ENCODE measurements around the gene AVEN. TPM values are rescaled to one million over a fixed set of nuclear protein-coding genes. Genes with fewer than 3 reads are reported as not detected.
"Not testable (repeated sequence)": the region's sequence is repeated elsewhere in the genome, so short reads cannot be mapped to it uniquely, and the experiment has no call there.

The AVEN gene
- total and polyA plus RNA-seq, 5 donors, result 15.1 to 20.3 (median 17.3) TPM

DNA sequence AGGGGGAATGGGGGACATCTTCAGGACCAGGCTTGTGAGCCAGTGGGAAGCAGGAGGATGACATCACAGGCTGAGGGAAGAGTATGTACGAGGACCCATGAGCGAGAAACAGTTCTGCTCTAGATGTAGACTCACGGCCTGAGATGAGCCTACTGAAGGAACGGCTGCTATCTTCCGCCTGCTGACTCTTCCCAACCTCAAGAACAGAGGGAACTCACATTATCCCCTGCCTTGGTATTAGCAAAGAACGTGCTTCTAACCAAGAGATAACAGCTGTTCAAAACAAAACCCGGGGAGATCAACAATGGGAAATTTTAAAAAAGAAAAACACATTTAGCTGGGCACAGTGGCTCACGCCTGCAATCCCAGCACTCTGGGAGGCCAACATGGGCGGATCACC, 25.3 kb downstream of the AVEN start:
- intact Hi-C loops (cut with DNase I), result no loop called here
- Histone ChIP-seq H3K4me3 (ENCODE audit: low read length) (no peak overlapping the region), H3K9me3 (ENCODE audit: control insufficient read depth, low read length) (no peaks in the 10 kb centered on the region), H3K27me3 (ENCODE audit: control insufficient read depth, insufficient read depth) (no peaks in the 10 kb centered on the region), H3K27ac (ENCODE audit: low read length) (no peak overlapping the region), H3K4me1 (ENCODE audit: control insufficient read depth, insufficient read depth, low read length) (no peaks in the 10 kb centered on the region)
- ATAC-seq (no peak), DNase-seq (no peak)
- 96% methylated on average over 9 of the region's 9 CpGs for WGBS

DNA sequence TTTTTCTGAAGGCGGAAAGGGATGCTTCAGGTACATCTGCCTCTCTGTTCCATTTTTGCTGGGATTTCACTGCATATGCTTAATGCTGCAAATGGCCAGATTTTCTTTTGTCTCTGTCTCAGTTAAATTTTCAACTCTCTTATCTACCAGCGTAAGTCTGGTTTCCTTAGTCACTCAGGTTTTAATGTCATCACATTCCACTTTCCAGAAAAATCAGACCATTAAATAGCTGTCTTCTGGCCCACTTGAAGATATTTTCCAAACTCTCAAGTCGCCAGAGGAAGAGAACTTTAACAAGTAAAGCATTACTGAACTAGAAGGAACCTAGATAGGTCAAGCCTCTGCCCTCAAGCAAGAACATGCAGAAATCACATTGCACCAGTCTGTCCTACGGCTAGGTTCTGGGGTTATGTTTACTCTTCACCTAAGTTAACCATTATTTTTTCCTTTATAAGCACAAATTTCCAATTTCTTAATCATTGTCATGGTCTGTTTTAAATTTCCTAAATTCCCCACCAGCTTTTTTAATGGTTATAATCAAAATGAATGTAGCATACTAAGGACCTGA, 26.5 kb downstream of the AVEN start:
- no peak for DNase-seq
- H3K27ac ChIP-seq (ENCODE audit: low read length), result no peak overlapping the region
- intact Hi-C loops (cut with DNase I), result no loop called here
- no peak overlapping the region for H3K4me3 ChIP-seq (ENCODE audit: low read length)
- no peaks in the 10 kb centered on the region for H3K27me3 ChIP-seq (ENCODE audit: control insufficient read depth, insufficient read depth)
- 73% methylated on average over 4 of the region's 4 CpGs for WGBS
- no peaks in the 10 kb centered on the region for H3K4me1 ChIP-seq (ENCODE audit: control insufficient read depth, insufficient read depth, low read length)
- H3K9me3 ChIP-seq (ENCODE audit: control insufficient read depth, low read length), result no peaks in the 10 kb centered on the region
- ATAC-seq, result no peak

DNA sequence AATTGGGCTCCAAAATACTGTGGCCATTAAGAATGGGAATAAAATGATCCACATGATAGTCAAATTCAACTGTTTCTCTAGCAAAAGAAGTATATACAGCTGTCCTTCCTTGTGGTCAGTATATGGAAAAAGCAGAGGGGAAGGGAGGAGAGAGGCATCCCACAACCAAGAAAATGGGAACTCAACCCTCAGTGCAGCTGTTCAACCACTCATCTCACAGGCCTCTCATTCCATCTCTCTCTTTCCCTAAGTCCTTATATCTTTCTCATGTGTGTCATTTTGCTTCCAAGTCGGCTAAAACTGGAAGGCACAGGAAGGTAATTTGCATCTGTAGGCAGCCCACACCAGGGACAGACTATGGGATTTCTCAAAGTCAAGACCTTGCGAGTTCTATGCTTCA, 27.5 kb downstream of the AVEN start:
- Histone ChIP-seq H3K4me1 (ENCODE audit: control insufficient read depth, insufficient read depth, low read length) (no peaks in the 10 kb centered on the region), H3K27me3 (ENCODE audit: control insufficient read depth, insufficient read depth) (no peaks in the 10 kb centered on the region), H3K27ac (ENCODE audit: low read length) (no peak overlapping the region), H3K4me3 (ENCODE audit: low read length) (no peak overlapping the region), H3K9me3 (ENCODE audit: control insufficient read depth, low read length) (no peaks in the 10 kb centered on the region)
- intact Hi-C loops (cut with DNase I), result no loop called here
- ATAC-seq (no peak), DNase-seq (no peak)
- 77% methylated on average over 2 of the region's 2 CpGs for WGBS

DNA sequence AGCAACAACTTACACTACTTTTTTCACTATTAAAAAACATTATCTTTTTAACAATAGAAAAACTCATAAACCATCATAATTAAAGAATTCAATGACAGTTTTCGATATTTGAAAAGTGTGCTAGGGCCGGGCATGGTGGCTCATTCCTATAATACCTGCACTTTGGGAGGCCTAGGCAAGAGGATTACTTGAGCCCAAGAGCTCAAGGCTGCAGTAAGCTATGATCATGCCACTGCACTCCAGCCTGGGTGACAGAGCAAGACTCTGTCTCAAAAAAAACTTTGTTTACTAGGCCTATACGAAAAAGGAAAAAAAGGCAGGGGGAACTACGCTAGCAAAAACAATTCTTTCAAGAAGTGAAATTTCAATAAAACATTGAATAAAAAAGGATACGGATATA, 28.1 kb downstream of the AVEN start:
- 94% methylated on average over 5 of the region's 5 CpGs for WGBS
- Histone ChIP-seq H3K4me3 (ENCODE audit: low read length) (no peak overlapping the region), H3K27ac (ENCODE audit: low read length) (no peak overlapping the region), H3K9me3 (ENCODE audit: control insufficient read depth, low read length) (no peaks in the 10 kb centered on the region), H3K27me3 (ENCODE audit: control insufficient read depth, insufficient read depth) (no peaks in the 10 kb centered on the region), H3K4me1 (ENCODE audit: control insufficient read depth, insufficient read depth, low read length) (no peaks in the 10 kb centered on the region)
- DNase-seq, result no peak
- no peak for ATAC-seq
- intact Hi-C loops (cut with DNase I), result no loop called here

DNA sequence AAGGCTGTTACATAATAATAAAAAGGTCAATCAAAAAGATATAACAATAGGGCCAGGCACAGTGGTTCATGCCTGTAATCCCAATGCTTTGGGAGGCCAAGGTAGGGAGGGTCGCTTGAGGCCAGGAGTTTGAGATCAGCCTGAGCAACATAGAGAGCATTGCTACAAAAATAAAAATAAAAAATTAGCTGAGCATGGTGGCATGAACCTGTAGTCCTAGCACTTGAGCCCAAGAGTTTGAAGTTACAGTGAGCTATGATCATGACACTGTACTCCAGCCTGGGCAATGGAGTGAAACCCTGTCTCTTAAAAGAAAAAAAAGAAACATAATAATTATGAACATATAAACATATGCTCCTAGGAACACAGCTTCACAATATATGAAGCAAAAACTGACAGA, 29.3 kb downstream of the AVEN start:
- H3K4me3 ChIP-seq (ENCODE audit: low read length), result no peak overlapping the region
- no peak overlapping the region for H3K27ac ChIP-seq (ENCODE audit: low read length)
- H3K27me3 ChIP-seq (ENCODE audit: control insufficient read depth, insufficient read depth), result no peaks in the 10 kb centered on the region
- 100% methylated on average over 1 of the region's 1 CpG for WGBS
- intact Hi-C loops (cut with DNase I), result no loop called here
- DNase-seq, result no peak
- H3K9me3 ChIP-seq (ENCODE audit: control insufficient read depth, low read length), result no peaks in the 10 kb centered on the region
- H3K4me1 ChIP-seq (ENCODE audit: control insufficient read depth, insufficient read depth, low read length), result no peaks in the 10 kb centered on the region
- ATAC-seq, result no peak

DNA sequence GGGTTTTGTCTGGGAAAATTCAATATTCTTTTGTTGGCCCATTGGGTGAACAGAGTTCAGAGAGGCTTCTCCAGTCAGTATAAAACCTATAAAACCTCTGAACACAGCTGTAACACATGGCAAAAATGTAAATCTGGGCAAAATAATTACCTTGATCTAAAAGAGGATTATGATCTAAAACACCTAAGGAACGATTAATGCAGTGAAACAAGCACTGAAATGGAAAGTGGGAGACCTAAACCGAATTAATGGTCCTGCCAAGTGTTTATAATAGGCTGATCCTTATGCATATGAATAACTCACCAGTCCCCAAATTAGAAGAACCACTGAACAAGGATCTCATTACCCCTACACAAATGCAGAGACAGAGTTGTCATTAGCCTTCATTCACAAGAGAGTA, 32.6 kb downstream of the AVEN start:
- WGBS, result 90% methylated on average over 2 of the region's 2 CpGs
- no peak overlapping the region for H3K4me3 ChIP-seq (ENCODE audit: low read length)
- ATAC-seq (no peak), DNase-seq (no peak)
- H3K9me3 ChIP-seq (ENCODE audit: control insufficient read depth, low read length), result no peaks in the 10 kb centered on the region
- H3K27me3 ChIP-seq (ENCODE audit: control insufficient read depth, insufficient read depth), result no peaks in the 10 kb centered on the region
- H3K4me1 ChIP-seq (ENCODE audit: control insufficient read depth, insufficient read depth, low read length), result no peaks in the 10 kb centered on the region
- H3K27ac ChIP-seq (ENCODE audit: low read length), result no peak overlapping the region
- intact Hi-C loops (cut with DNase I), result no loop called here

DNA sequence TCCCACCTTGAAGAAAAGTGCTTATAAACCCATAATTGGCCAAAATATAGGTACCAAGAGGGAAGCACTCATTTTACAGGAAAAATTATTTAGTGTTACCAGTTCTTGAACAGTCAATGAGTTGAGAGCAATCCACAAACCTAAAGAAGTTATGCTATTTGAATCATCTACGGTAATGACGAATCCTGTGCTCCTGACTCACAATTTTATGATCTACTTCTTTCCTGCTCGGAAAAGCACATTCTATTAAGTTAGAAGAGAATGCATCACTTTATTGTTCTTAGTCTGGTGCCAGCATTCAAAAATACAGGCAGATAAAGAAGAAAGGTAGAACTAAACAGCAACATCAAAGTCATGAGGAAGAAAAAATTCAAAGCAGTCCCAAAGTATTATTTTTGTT, 37.5 kb downstream of the AVEN start:
- 65% methylated on average over 3 of the region's 3 CpGs for WGBS

DNA sequence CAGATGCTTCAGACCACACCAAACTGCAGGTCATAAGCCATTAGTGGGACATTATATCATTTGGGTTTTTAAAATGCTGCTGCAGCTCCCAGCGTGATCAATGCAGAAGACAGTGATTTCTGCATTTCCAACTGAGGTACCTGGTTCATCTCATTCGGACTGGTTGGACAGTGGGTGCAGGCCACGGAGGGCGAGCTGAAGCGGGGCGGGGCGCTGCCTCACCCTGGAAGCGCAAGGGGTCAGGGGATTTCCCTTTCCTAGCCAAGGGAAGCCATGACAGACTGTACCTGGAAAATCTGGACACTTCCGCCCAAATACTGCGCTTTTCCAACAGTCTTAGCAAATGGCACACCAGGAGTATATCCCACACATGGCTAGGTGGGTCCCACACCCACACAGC, 43.3 kb downstream of the AVEN start:
- H3K27me3 ChIP-seq (ENCODE audit: control insufficient read depth, insufficient read depth); H3K9me3 ChIP-seq (ENCODE audit: control insufficient read depth, low read length); DNase-seq; H3K27ac ChIP-seq (ENCODE audit: low read length); intact Hi-C loops (cut with DNase I); ATAC-seq; H3K4me1 ChIP-seq (ENCODE audit: control insufficient read depth, insufficient read depth, low read length); H3K4me3 ChIP-seq (ENCODE audit: low read length): not testable (repeated sequence)
- 95% methylated on average over 10 of the region's 10 CpGs for WGBS

More for the DNA sequence above, 37.5 kb downstream of the AVEN start:
- no peak for DNase-seq
- intact Hi-C loops (cut with DNase I), result no loop called here
- no peak overlapping the region for H3K4me3 ChIP-seq (ENCODE audit: low read length)
- no peaks in the 10 kb centered on the region for H3K27me3 ChIP-seq (ENCODE audit: control insufficient read depth, insufficient read depth)
- H3K27ac ChIP-seq (ENCODE audit: low read length), result no peak overlapping the region
- no peaks in the 10 kb centered on the region for H3K9me3 ChIP-seq (ENCODE audit: control insufficient read depth, low read length)
- ATAC-seq, result no peak
- no peaks in the 10 kb centered on the region for H3K4me1 ChIP-seq (ENCODE audit: control insufficient read depth, insufficient read depth, low read length)

DNA sequence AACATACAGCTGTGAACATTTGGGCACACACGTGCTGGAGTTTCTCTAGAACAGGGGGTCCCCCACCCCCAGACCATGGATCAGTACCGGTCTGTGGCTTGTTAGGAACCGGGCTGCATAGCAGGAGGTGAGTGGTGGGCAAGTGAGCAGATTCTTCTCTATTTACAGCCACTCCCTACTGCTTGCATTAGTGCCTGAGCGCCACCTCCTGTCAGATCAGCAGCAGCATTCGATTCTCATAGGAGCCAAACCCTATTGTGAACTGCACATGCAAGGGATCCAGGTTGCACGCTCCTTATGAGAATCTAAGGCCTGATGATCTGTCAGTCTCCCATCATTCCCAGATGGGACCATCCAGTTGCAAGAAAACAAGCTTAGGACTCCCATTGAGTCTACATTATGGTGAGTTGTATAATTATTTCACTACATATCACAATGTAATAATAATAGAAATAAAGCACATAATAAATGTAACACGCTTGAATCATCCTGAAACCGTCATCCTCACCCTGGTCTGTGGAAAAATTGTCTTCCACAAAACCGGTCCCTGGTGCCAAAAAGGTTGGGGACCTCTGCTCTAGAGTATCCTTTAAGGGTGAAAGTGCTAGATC, 44.9 kb downstream of the AVEN start:
- 78% methylated on average over 9 of the region's 9 CpGs for WGBS
- no peaks in the 10 kb centered on the region for H3K9me3 ChIP-seq (ENCODE audit: control insufficient read depth, low read length)
- DNase-seq (no peak), ATAC-seq (no peak)
- H3K27me3 ChIP-seq (ENCODE audit: control insufficient read depth, insufficient read depth), result no peaks in the 10 kb centered on the region
- no peak overlapping the region for H3K4me3 ChIP-seq (ENCODE audit: low read length)
- H3K4me1 ChIP-seq (ENCODE audit: control insufficient read depth, insufficient read depth, low read length), result no peaks in the 10 kb centered on the region
- intact Hi-C loops (cut with DNase I), result no loop called here
- no peak overlapping the region for H3K27ac ChIP-seq (ENCODE audit: low read length)

DNA sequence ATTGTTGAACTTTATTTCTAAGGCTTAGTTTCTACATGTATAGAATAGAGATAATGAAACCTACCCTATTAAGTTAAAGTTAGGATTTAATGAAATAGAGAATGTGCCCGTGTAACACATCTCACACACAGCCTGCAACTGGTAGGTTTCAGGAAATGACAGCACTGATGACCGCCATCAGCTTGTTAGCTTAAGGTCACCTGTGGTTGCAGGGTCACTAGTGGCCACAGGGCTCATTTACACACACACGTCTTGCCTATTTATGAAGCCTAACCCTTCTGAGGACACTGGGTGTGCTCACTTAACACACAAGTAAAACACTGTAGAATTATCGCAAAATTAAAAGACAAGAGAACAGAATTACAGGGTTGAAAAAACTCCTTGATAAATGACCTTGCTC, 50.6 kb downstream of the AVEN start:
- H3K4me3 ChIP-seq (ENCODE audit: low read length), result no peak overlapping the region
- intact Hi-C loops (cut with DNase I), result no loop called here
- H3K27me3 ChIP-seq (ENCODE audit: control insufficient read depth, insufficient read depth), result no peaks in the 10 kb centered on the region
- no peaks in the 10 kb centered on the region for H3K4me1 ChIP-seq (ENCODE audit: control insufficient read depth, insufficient read depth, low read length)
- no peak for ATAC-seq
- H3K27ac ChIP-seq (ENCODE audit: low read length), result no peak overlapping the region
- H3K9me3 ChIP-seq (ENCODE audit: control insufficient read depth, low read length), result no peaks in the 10 kb centered on the region
- no peak for DNase-seq
- 91% methylated on average over 4 of the region's 4 CpGs for WGBS

DNA sequence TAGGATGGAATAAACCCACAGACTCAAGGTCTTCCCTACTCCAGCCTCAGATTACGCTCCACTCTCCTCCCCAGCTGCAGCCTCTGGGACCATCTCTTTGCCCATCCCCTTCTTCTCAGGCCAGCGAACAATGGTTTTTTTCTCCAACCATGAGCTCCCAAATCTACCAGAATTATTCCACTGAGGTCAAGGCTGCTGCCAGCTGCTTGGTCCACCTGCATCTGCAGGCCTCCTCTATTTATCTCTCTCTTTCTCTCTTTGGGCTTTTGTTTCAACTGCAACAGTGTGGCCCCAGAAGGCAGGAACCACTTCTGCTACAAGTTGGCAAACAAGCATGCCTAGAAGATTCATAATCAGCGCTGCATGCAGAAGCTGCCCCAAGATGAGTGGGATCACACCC, 51.6 kb downstream of the AVEN start:
- no peak for ATAC-seq
- intact Hi-C loops (cut with DNase I), result no loop called here
- no peak overlapping the region for H3K27ac ChIP-seq (ENCODE audit: low read length)
- H3K9me3 ChIP-seq (ENCODE audit: control insufficient read depth, low read length), result no peaks in the 10 kb centered on the region
- DNase-seq, result no peak
- WGBS, result 99% methylated on average over 3 of the region's 3 CpGs
- H3K27me3 ChIP-seq (ENCODE audit: control insufficient read depth, insufficient read depth), result no peaks in the 10 kb centered on the region
- no peaks in the 10 kb centered on the region for H3K4me1 ChIP-seq (ENCODE audit: control insufficient read depth, insufficient read depth, low read length)
- H3K4me3 ChIP-seq (ENCODE audit: low read length), result no peak overlapping the region

DNA sequence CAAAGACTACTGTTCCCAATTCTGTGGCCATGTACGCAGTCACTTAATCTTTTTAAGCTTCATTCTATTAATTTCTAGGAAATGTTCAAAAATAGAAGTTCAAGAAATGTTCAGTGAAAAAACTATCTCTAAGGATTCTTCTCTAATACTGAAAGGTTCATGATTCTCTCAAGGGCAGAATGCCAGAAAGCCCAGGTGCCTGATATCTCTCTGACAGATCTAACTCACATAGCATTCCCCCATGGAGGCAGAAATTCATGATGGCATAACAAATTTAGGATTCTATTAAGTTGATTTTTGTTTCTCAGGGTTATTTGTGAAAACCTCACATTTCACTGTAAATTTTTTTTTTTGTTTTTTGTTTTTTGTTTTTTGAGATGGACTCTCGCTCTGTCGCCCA, 53.3 kb downstream of the AVEN start:
- 68% methylated on average over 3 of the region's 3 CpGs for WGBS
- Histone ChIP-seq H3K9me3 (ENCODE audit: control insufficient read depth, low read length) (no peaks in the 10 kb centered on the region), H3K27me3 (ENCODE audit: control insufficient read depth, insufficient read depth) (no peaks in the 10 kb centered on the region), H3K4me3 (ENCODE audit: low read length) (no peak overlapping the region), H3K27ac (ENCODE audit: low read length) (no peak overlapping the region), H3K4me1 (ENCODE audit: control insufficient read depth, insufficient read depth, low read length) (no peaks in the 10 kb centered on the region)
- DNase-seq (no peak), ATAC-seq (no peak)
- intact Hi-C loops (cut with DNase I), result no loop called here

Measured in right cardiac atrium (tissue), 5 donors.